Testis (tissue), 2 donors: ENCODE results near the gene PDE10A.

Experiments
- CTCF ChIP-seq, 3 experiments: fragments of 450-650 bp in 2 of 3; fragments of 200-600 bp in 1 of 3; sonication (generic) in 1 of 3; IDR thresholded peaks; one replicate each; pipeline ENCODE4 v1.5.1; 2016 to 2019; ENCODE audit warnings: antibody characterized with exemption in 3 of 3, mild to moderate bottlenecking in 2 of 3, moderate library complexity in 1 of 3
- POLR2A ChIP-seq: fragments of 450-650 bp; IDR thresholded peaks from one replicate; pipeline ENCODE4 v1.6.1; 2017; ENCODE audit warnings: antibody characterized with exemption, mild to moderate bottlenecking, moderate library complexity

DNA sequence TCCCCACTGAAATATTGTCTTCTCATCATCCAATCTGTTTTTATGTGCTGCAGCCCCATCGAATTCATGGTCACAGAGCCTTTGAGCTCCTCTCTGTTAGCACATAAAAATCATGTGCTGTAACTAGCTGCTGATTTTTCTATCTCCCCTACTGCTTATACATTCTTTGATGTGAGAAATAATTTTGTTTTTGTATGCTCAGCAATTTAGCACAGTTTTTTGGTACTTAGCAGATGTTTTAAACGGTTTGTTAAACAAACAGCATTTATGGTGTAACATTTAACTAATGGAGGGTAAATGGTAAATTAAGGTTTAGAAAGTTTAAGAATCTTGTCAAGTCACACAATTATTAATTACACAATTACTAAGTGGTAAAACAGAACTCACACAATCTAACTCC lies 221.9 kb downstream of the PDE10A start:
- TF ChIP-seq CTCF (IDR thresholded peaks at IDR 0.05) (no peak), POLR2A (no peak)
